Measurements from ENCODE around the gene RAPGEF1.

- TF ChIP-seq CTCF (IDR thresholded peaks at IDR 0.05) (no peak), POLR2A (IDR thresholded peaks at IDR 0.05) (no peak), POLR2AphosphoS5 (IDR thresholded peaks at IDR 0.05) (no peak)
Measured at GRCh38 chr9:131590449-131590848, 149.4 kb downstream of the RAPGEF1 start.
